HepG2 (cell line): ENCODE data around the gene NAXD. TPM values are rescaled to one million over a fixed set of nuclear protein-coding genes. Genes with fewer than 3 reads are reported as not detected.

Experiments used
- ATAC-seq: fragments of 200-7000 bp; cut with Tn5 transposase; 3 replicates; pipeline ENCODE4 v1.9.1; 2020; ENCODE audit warnings: mild to moderate bottlenecking, moderate library complexity
- BruUV-seq: library from RNA; stranded (reverse); fragments of 400-500 nt; replicated peaks from 2 replicates; lab custom pipeline; 2021; lab: Mats Ljungman, UMichigan
- CTCF ChIA-PET: fragments of 300-600 bp; formaldehyde crosslinking; extraction: SDS; loops from one replicate; lab custom pipeline; 2021; ENCODE audit warnings: low total read pairs, inconsistent platforms, low intra/inter-chr PET ratio; lab: Yijun Ruan, JAX
- POLR2A ChIA-PET: fragments of 350-600 bp; sonication (Branson Sonifier 250); formaldehyde crosslinking; loops from one replicate; lab custom pipeline; 2020; ENCODE audit warnings: antibody characterized with exemption, inconsistent platforms; lab: Yijun Ruan, JAX
- DNase-seq: peaks from one replicate; pipeline ENCODE4 v3.0.0-alpha.2; 2015; ENCODE audit warnings: low spot score
- FAIRE-seq: peaks from 3 replicates; lab custom pipeline; 2011; peaks lifted over from hg19 to GRCh38; lab: Jason Lieb, UNC
- H2AFZ ChIP-seq: one replicate; pipeline ENCODE4 v1.6.1; 2011; ENCODE audit warnings: low read length, inconsistent platforms
- H3K27ac ChIP-seq: fragments of 300-600 bp; 3 replicates; pipeline ENCODE4 v1.8.0; 2011; ENCODE audit warnings: mixed run types, mild to moderate bottlenecking, mixed read lengths, low read length, inconsistent platforms; ENCODE audit not compliant: insufficient read depth; ENCODE audit errors: extremely low read length
- H3K27me3 ChIP-seq, 2 experiments: fragments of 200-600 bp in 1 of 2; 2 replicates in 1 of 2; 3 replicates in 1 of 2; pipeline versions ENCODE4 v1.6.0 to v1.8.0; 2011; ENCODE audit warnings: low read length in 2 of 2, mild to moderate bottlenecking in 2 of 2, moderate library complexity in 2 of 2, inconsistent platforms in 1 of 2; ENCODE audit not compliant: insufficient read depth in 2 of 2, control insufficient read depth in 1 of 2
- H3K36me3 ChIP-seq, 2 experiments: fragments of 200-600 bp in 1 of 2; replicated peaks in 1 of 2; 2 replicates in 1 of 2; 3 replicates in 1 of 2; pipeline versions ENCODE4 v1.5.1 to v1.8.0; 2011; ENCODE audit warnings: low read length in 2 of 2, inconsistent platforms in 1 of 2; ENCODE audit not compliant: insufficient read depth in 2 of 2, control insufficient read depth in 1 of 2
- H3K4me1 ChIP-seq: 2 replicates; pipeline ENCODE4 v1.5.1; 2012; ENCODE audit warnings: low read length, inconsistent platforms; ENCODE audit not compliant: insufficient read depth
- H3K4me2 ChIP-seq: 2 replicates; pipeline ENCODE4 v1.6.0; 2011; ENCODE audit warnings: low read depth, low read length, inconsistent platforms
- H3K4me3 ChIP-seq, 3 experiments: fragments of 200-600 bp in 1 of 3; sonication (generic), shearing (Covaris generic) in 1 of 3; replicated peaks in 1 of 3; 2 replicates each; pipeline ENCODE4 v1.5.1; 2011 to 2016; ENCODE audit warnings: low read length in 3 of 3, inconsistent platforms in 2 of 3, low read depth in 2 of 3, mild to moderate bottlenecking in 2 of 3, control low read depth in 1 of 3, mixed read lengths in 1 of 3; ENCODE audit not compliant: insufficient read depth in 1 of 3
- H3K79me2 ChIP-seq: one replicate; pipeline ENCODE4 v1.6.1; 2011; ENCODE audit warnings: low read length, inconsistent platforms; ENCODE audit not compliant: insufficient read depth
- H3K9ac ChIP-seq: 2 replicates; pipeline ENCODE4 v1.6.0; 2011; ENCODE audit warnings: mild to moderate bottlenecking, low read depth, low read length, inconsistent platforms; ENCODE audit not compliant: insufficient read depth
- H3K9me3 ChIP-seq: 2 replicates; pipeline ENCODE4 v1.5.1; 2012; ENCODE audit warnings: mild to moderate bottlenecking, low read length
- H4K20me1 ChIP-seq: 2 replicates; pipeline ENCODE4 v1.6.0; 2011; ENCODE audit warnings: inconsistent platforms, mild to moderate bottlenecking, low read length, moderate library complexity; ENCODE audit not compliant: insufficient read depth
- ADNP ChIP-seq: sonication (generic); formaldehyde crosslinking; IDR thresholded peaks from 2 replicates; pipeline ENCODE4 v1.4.0; 2020; ENCODE audit warnings: missing genetic modification reagents
- ELF4 ChIP-seq: sonication (generic); formaldehyde crosslinking; IDR thresholded peaks from 2 replicates; pipeline ENCODE4 v1.5.0; 2020; ENCODE audit warnings: missing genetic modification reagents, mild to moderate bottlenecking, moderate library complexity, borderline replicate concordance
- HIVEP1 ChIP-seq: sonication (generic); formaldehyde crosslinking; IDR thresholded peaks from 2 replicates; pipeline ENCODE4 v1.4.0; 2020; ENCODE audit warnings: mild to moderate bottlenecking, missing genetic modification reagents
- KDM5B ChIP-seq: sonication (generic); formaldehyde crosslinking; IDR thresholded peaks from 2 replicates; pipeline ENCODE4 v1.4.0; 2020; ENCODE audit warnings: missing genetic modification reagents, mild to moderate bottlenecking, borderline replicate concordance
- NFE2L1 ChIP-seq: sonication (generic); formaldehyde crosslinking; IDR thresholded peaks from 2 replicates; pipeline ENCODE4 v1.4.0; 2020; ENCODE audit warnings: missing genetic modification reagents, mild to moderate bottlenecking, borderline replicate concordance
- PCBP1 ChIP-seq: fragments of 200-400 bp; formaldehyde crosslinking; IDR thresholded peaks from 2 replicates; pipeline ENCODE4 v1.6.1; 2017; ENCODE audit warnings: mild to moderate bottlenecking, low read depth, low read length, borderline replicate concordance
- SIX1 ChIP-seq: sonication (generic); formaldehyde crosslinking; IDR thresholded peaks from 2 replicates; pipeline ENCODE4 v1.4.0; 2020; ENCODE audit warnings: missing genetic modification reagents, borderline replicate concordance
- SRY ChIP-seq: sonication (generic); formaldehyde crosslinking; IDR thresholded peaks from 2 replicates; pipeline ENCODE4 v1.8.0; 2022; ENCODE audit warnings: mild to moderate bottlenecking, missing genetic modification reagents
- ZNF10 ChIP-seq: sonication (generic); formaldehyde crosslinking; IDR thresholded peaks from 2 replicates; pipeline ENCODE4 v1.4.0; 2020; ENCODE audit warnings: mild to moderate bottlenecking, low read depth, missing genetic modification reagents, borderline replicate concordance
- ZNF224 ChIP-seq: sonication (generic); formaldehyde crosslinking; IDR thresholded peaks from 2 replicates; pipeline ENCODE4 v1.5.0; 2020; ENCODE audit warnings: mild to moderate bottlenecking, missing genetic modification reagents
- ZNF350 ChIP-seq: sonication (generic); formaldehyde crosslinking; IDR thresholded peaks from 2 replicates; pipeline ENCODE4 v1.4.0; 2020; ENCODE audit warnings: mild to moderate bottlenecking, low read depth, missing genetic modification reagents, borderline replicate concordance
- ZNF589 ChIP-seq: sonication (generic); formaldehyde crosslinking; conservative IDR thresholded peaks from 2 replicates; pipeline ENCODE4 v1.8.0; 2022; ENCODE audit warnings: mild to moderate bottlenecking, moderate library complexity, missing genetic modification reagents
- ZNF710 ChIP-seq: sonication (generic); formaldehyde crosslinking; IDR thresholded peaks from 2 replicates; pipeline ENCODE4 v1.5.0; 2020; ENCODE audit warnings: mild to moderate bottlenecking, missing genetic modification reagents, borderline replicate concordance
- ZNF839 ChIP-seq: sonication (generic); formaldehyde crosslinking; IDR thresholded peaks from 2 replicates; pipeline ENCODE4 v1.4.0; 2020; ENCODE audit warnings: missing genetic modification reagents, mild to moderate bottlenecking, borderline replicate concordance
- ZNF841 ChIP-seq: sonication (generic); formaldehyde crosslinking; IDR thresholded peaks from 2 replicates; pipeline ENCODE4 v1.8.1; 2023; ENCODE audit warnings: missing genetic modification reagents, borderline replicate concordance
- ZSCAN22 ChIP-seq: sonication (generic); formaldehyde crosslinking; IDR thresholded peaks from 2 replicates; pipeline ENCODE4 v1.4.0; 2020; ENCODE audit warnings: mild to moderate bottlenecking, missing genetic modification reagents
- WGBS: methylation state at CpG from one replicate; pipeline ENCODE4 v1.1.6; 2017; ENCODE audit warnings: low lambda C conversion rate; 5-methylcytosine and 5-hydroxymethylcytosine counted together
- in situ Hi-C: cut with HindIII; loops from 2 replicates; pipeline ENCODE4 v1.10.0; 2017; ENCODE audit warnings: low pct_unique_long_range_greater_than_20kb; ENCODE audit not compliant: extremely low pct_ligation_motif_present
- intact Hi-C: fragments of 100-400 bp; cut with micrococcal nuclease; formaldehyde crosslinking; loops from one replicate; pipeline ENCODE4 v1.10.0; 2022; ENCODE audit not compliant: unreplicated experiment
- polyA plus RNA-seq, 8 experiments: library from polyadenylated mRNA; depleted of rRNA in 3 of 8; stranded (reverse) in 7 of 8; unstranded in 1 of 8; fragments of >200 nt; fragmentation: Illumina TruSeq in 4 of 8; extraction: Trizol in 4 of 8; gene quantifications; 2 replicates each; pipeline versions ENCODE4 v1.2.1 to v1.2.3, GENCODE V29; 2011 to 2016; ENCODE audit warnings: low read depth in 4 of 8, missing spikeins in 1 of 8, mixed read lengths in 1 of 8; ENCODE audit not compliant: insufficient read depth in 1 of 8
- total RNA-seq, 5 experiments: library from RNA; depleted of rRNA; stranded (reverse); fragments of >200 nt; fragmentation: Illumina TruSeq; extraction: Trizol; gene quantifications; 2 replicates each; pipeline ENCODE4 v1.2.3, GENCODE V29; 2016; ENCODE audit warnings: low read depth in 1 of 5
- TF ChIP-seq, protein P1 (sequence below): sonication (generic); formaldehyde crosslinking; IDR thresholded peaks from 2 replicates; pipeline ENCODE4; 2020; ENCODE audit warnings: missing genetic modification reagents, mild to moderate bottlenecking, borderline replicate concordance

Gene NAXD
- total and polyA plus RNA-seq, 2 of the 13 experiments (the other 11 are each of a cell fraction or from before 2014, with no cell fraction given), result 19.0 to 23.2 TPM

DNA sequence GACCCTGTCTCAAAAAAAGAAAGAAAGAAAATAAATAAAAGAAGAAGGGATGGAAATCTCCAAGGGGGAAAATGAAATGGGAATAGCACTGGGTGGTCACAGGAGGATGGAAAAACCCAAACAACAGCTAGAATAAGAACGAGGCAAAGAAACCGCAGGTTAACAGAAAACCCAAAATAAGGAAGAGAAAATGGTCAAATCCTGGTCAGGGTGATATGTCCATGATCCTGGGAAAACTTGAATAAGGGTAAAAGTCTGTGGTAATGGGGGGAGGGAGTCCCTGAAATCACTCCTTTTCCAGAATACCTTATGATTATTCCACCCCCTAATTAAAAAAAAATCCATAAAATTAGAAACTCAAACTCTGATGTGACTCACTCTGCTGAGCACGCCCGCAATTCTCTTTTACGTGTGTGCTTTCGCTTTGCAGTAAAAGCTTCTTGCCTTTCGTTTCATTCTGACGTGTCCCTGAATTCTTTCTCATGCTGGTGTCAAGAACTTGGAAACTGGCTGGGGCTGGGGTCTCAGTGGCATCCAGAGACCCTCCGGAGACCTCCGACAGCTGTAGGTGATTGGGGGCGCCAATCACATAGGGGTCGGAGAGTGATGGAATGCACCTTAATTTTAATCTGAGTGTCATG lies 4.3 kb upstream of the NAXD start (continued):
- no peak for TF ChIP-seq ZNF841 (CRISPR knock-in tag)
- no peak for TF ChIP-seq ZNF10 (CRISPR knock-in tag)
- no peak for TF ChIP-seq ZNF589
- no peak for TF ChIP-seq ZNF710 (CRISPR knock-in tag)
- TF ChIP-seq SIX1, result no peak

- FAIRE-seq (no peak), DNase-seq (no peak), ATAC-seq (no peak)
- H3K36me3 ChIP-seq, result no peaks in the 10 kb centered on the region
- peaks cover 61% of the 10 kb centered on the region for H3K4me1 ChIP-seq
- intact Hi-C loops (loop anchor here (1.0 to 5.0 kb wide), 2 partner anchors 38 to 158 kb away; no protein-coding TSS in a partner anchor), in situ Hi-C loops (no loop called here)
- POLR2A ChIA-PET, result interaction anchor here (0.8 to 1.9 kb wide), 11 partner anchors 10 to 300 kb away, joined by 3 to 19 read pairs (median 5); partner anchors contain the start of genes ANKRD10, CARS2 and RAB20
- peak overlapping the region; percentile 83 for H3K27ac ChIP-seq
- H3K27me3 ChIP-seq, result peaks cover 1 to 13% of the 10 kb centered on the region in 2 experiments; a peak in 3 of 5 replicates
- H4K20me1 ChIP-seq, result peaks cover 21% of the 10 kb centered on the region
- H3K4me3 ChIP-seq, result peak overlapping the region; percentile 96 to 97 (median 97); a peak in 5 of 6 replicates
- TSS peak; percentile 94 for BruUV-seq
- peak overlapping the region; percentile 69 for H3K9ac ChIP-seq
- WGBS, result 84% methylated on average over 9 of the region's 11 CpGs
- H2AFZ ChIP-seq, result peak overlapping the region; percentile 66
- H3K79me2 ChIP-seq, result peaks cover 41% of the 10 kb centered on the region
- no peaks in the 10 kb centered on the region for H3K9me3 ChIP-seq
- CTCF ChIA-PET, result no interaction called here
- H3K4me2 ChIP-seq, result peak overlapping the region; percentile 94
- TF ChIP-seq, protein P1, sequence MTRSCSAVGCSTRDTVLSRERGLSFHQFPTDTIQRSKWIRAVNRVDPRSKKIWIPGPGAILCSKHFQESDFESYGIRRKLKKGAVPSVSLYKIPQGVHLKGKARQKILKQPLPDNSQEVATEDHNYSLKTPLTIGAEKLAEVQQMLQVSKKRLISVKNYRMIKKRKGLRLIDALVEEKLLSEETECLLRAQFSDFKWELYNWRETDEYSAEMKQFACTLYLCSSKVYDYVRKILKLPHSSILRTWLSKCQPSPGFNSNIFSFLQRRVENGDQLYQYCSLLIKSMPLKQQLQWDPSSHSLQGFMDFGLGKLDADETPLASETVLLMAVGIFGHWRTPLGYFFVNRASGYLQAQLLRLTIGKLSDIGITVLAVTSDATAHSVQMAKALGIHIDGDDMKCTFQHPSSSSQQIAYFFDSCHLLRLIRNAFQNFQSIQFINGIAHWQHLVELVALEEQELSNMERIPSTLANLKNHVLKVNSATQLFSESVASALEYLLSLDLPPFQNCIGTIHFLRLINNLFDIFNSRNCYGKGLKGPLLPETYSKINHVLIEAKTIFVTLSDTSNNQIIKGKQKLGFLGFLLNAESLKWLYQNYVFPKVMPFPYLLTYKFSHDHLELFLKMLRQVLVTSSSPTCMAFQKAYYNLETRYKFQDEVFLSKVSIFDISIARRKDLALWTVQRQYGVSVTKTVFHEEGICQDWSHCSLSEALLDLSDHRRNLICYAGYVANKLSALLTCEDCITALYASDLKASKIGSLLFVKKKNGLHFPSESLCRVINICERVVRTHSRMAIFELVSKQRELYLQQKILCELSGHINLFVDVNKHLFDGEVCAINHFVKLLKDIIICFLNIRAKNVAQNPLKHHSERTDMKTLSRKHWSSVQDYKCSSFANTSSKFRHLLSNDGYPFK (CRISPR knock-in tag), result peak; percentile 52; the same call in 1 of the 2 replicates
- TF ChIP-seq ZNF839 (0 out of 2 replicates have a peak, but pooled peaks have one; percentile 34), HIVEP1 (0 out of 2 replicates have a peak, but pooled peaks have one; percentile 68), ZNF350 (CRISPR knock-in tag) (0 out of 2 replicates have a peak, but pooled peaks have one; percentile 54), ADNP (CRISPR knock-in tag) (no peak), SRY (CRISPR knock-in tag) (0 out of 2 replicates have a peak, but pooled peaks have one; percentile 7), ZSCAN22 (CRISPR knock-in tag) (no peak), NFE2L1 (CRISPR knock-in tag) (no peak), ELF4 (CRISPR knock-in tag) (no peak), PCBP1 (peak; percentile 26; the same call in 1 of the 2 replicates), ZNF224 (CRISPR knock-in tag) (0 out of 2 replicates have a peak, but pooled peaks have one; percentile 35), KDM5B (CRISPR knock-in tag) (peak; percentile 58; the same call in 1 of the 2 replicates)
Observed at GRCh38 chr13:110615005-110615321, 382 bp upstream of the NAXD start.
